ENCODE measurements around the gene HORMAD2.

GRCh38 chr22:30180616-30181015 lies 100.4 kb downstream of the HORMAD2 start:
- no peak for TF ChIP-seq CTCF (IDR thresholded peaks at IDR 0.05; ENCODE audit: insufficient read depth, low read depth, low read length)
- TF ChIP-seq EZH2 (IDR thresholded peaks at IDR 0.05; ENCODE audit: insufficient read depth, low read length), result no peak
